Panc1 (cell line): ENCODE data around the gene APOF. TPM values are rescaled to one million over a fixed set of nuclear protein-coding genes. Genes with fewer than 3 reads are reported as not detected.
A peak's percentile ranks its signal among the peaks of the same experiment; 100 is the strongest.

Experiments
- ATAC-seq: fragments of 200-7000 bp; cut with Tn5 transposase; 2 replicates; pipeline ENCODE4 v1.9.1; 2020; ENCODE audit warnings: mild to moderate bottlenecking, moderate library complexity
- BruUV-seq: library from RNA; stranded (reverse); fragments of 400-500 nt; replicated peaks from 2 replicates; lab custom pipeline; 2021; lab: Mats Ljungman, UMichigan
- CTCF ChIA-PET: fragments of 300-600 bp; sonication (Branson Sonifier 250); formaldehyde crosslinking; loops from one replicate; lab custom pipeline; 2022; ENCODE audit warnings: antibody characterized with exemption; lab: Charles Lee
- POLR2A ChIA-PET: fragments of 300-600 bp; sonication (Branson Sonifier 250); formaldehyde crosslinking; loops from one replicate; lab custom pipeline; 2022; ENCODE audit warnings: antibody characterized with exemption; lab: Charles Lee
- DNase-seq: peaks from one replicate; pipeline ENCODE4 v3.0.0-alpha.2; 2010; ENCODE audit warnings: low read depth, low spot score
- H3K27ac ChIP-seq: 2 replicates; pipeline ENCODE4 v1.5.1; 2011; ENCODE audit warnings: mild to moderate bottlenecking, low read length, inconsistent platforms
- H3K27me3 ChIP-seq: fragments of 200-500 bp; sonication (Bioruptor generic); 2 replicates; pipeline ENCODE4 v1.6.0; 2014; ENCODE audit warnings: low read length, inconsistent platforms; ENCODE audit not compliant: control insufficient read depth, insufficient read depth
- H3K36me3 ChIP-seq: fragments of 200-500 bp; sonication (Bioruptor generic); 2 replicates; pipeline ENCODE4 v1.5.1; 2014; ENCODE audit warnings: inconsistent platforms, mild to moderate bottlenecking, low read length, moderate library complexity; ENCODE audit not compliant: control insufficient read depth, insufficient read depth
- H3K4me1 ChIP-seq: 2 replicates; pipeline ENCODE4 v1.5.1; 2011; ENCODE audit warnings: inconsistent platforms, mild to moderate bottlenecking, low read length, moderate library complexity; ENCODE audit not compliant: control insufficient read depth, insufficient read depth
- H3K4me3 ChIP-seq, 2 experiments: 2 replicates each; pipeline ENCODE4 v1.5.1; 2011 to 2012; ENCODE audit warnings: low read depth in 2 of 2, low read length in 2 of 2, mild to moderate bottlenecking in 2 of 2, inconsistent platforms in 1 of 2, moderate library complexity in 1 of 2
- H3K9me3 ChIP-seq: fragments of 200-500 bp; sonication (Bioruptor generic); 2 replicates; pipeline ENCODE4 v1.5.1; 2014; ENCODE audit warnings: low read depth, mild to moderate bottlenecking, inconsistent platforms, low read length, moderate library complexity; ENCODE audit not compliant: control insufficient read depth, insufficient read depth
- CTCF ChIP-seq: fragments of 450-650 bp; IDR thresholded peaks from 2 replicates; pipeline ENCODE4 v1.5.1; 2017; ENCODE audit warnings: mild to moderate bottlenecking
- POLR2AphosphoS5 ChIP-seq: IDR thresholded peaks from 2 replicates; pipeline ENCODE4 v1.6.1; 2012; ENCODE audit warnings: mild to moderate bottlenecking, low read depth, low read length, moderate library complexity
- REST ChIP-seq, 2 experiments: IDR thresholded peaks; 2 replicates each; pipeline ENCODE4 v1.6.1; 2011 to 2012; ENCODE audit warnings: low read depth in 2 of 2, control low read depth in 1 of 2, low read length in 1 of 2, mild to moderate bottlenecking in 1 of 2, moderate library complexity in 1 of 2; ENCODE audit not compliant: insufficient read depth in 1 of 2
- SIN3A ChIP-seq: IDR thresholded peaks from 2 replicates; pipeline ENCODE4 v1.6.1; 2012; ENCODE audit warnings: low read depth, mild to moderate bottlenecking, low read length, moderate library complexity, borderline replicate concordance; ENCODE audit not compliant: insufficient read depth
- TCF7L2 ChIP-seq: IDR thresholded peaks from 2 replicates; pipeline ENCODE4 v1.6.1; 2011; ENCODE audit warnings: mild to moderate bottlenecking, low read depth, low read length, inconsistent platforms
- in situ Hi-C: cut with HindIII; loops from 2 replicates; pipeline ENCODE4 v1.10.0; 2016; ENCODE audit warnings: low sequenced_read_pairs, low pct_unique_long_range_greater_than_20kb
- intact Hi-C: fragments of 100-400 bp; cut with micrococcal nuclease; formaldehyde crosslinking; loops from one replicate; pipeline ENCODE4 v1.10.0; 2022; ENCODE audit not compliant: unreplicated experiment
- total RNA-seq: library from RNA; stranded (reverse); gene quantifications from one replicate; pipeline ENCODE4 v1.2.1, GENCODE V29; 2021; ENCODE audit not compliant: unreplicated experiment

APOF gene
- total RNA-seq, 1 experiment from 2014 or later = 0.10 TPM

- intact Hi-C loops = no loop called here
- Histone ChIP-seq H3K4me1 (no peaks in the 10 kb centered on the region), H3K27ac (no peak overlapping the region), H3K9me3 (no peaks in the 10 kb centered on the region), H3K4me3 (no peak overlapping the region), H3K36me3 (no peaks in the 10 kb centered on the region), H3K27me3 (no peaks in the 10 kb centered on the region)
- no peak for ATAC-seq
- in situ Hi-C loops = no loop called here
- CTCF ChIA-PET = no interaction called here
- no peak for DNase-seq
- POLR2A ChIA-PET = interaction anchor here (0.6 kb wide), 1 partner anchor 30 kb away, joined by 6 read pairs; no protein-coding TSS in a partner anchor
- TF ChIP-seq CTCF (no peak), TCF7L2 (no peak), REST (IDR thresholded peaks at IDR 0.05; ENCODE audit: insufficient read depth in 1 of 2, low read depth in 2 of 2, low read length in 1 of 2) (no peak), SIN3A (no peak), POLR2AphosphoS5 (no peak)
- no TSS peak for BruUV-seq
Measured at GRCh38 chr12:56373515-56373914, 10.9 kb upstream of the APOF start.

- intact Hi-C loops = loop anchor here (10.0 kb wide), 1 partner anchor 98 kb away; the partner anchor contains the start of gene SPRYD4
- in situ Hi-C loops = no loop called here
- Histone ChIP-seq H3K9me3 (no peaks in the 10 kb centered on the region), H3K27ac (no peak overlapping the region), H3K4me1 (no peaks in the 10 kb centered on the region), H3K27me3 (no peaks in the 10 kb centered on the region), H3K36me3 (no peaks in the 10 kb centered on the region), H3K4me3 (no peak overlapping the region)
- POLR2A ChIA-PET = interaction anchor here (0.6 kb wide), 1 partner anchor 1924 kb away, joined by 3 read pairs; no protein-coding TSS in a partner anchor
- no peak for TF ChIP-seq POLR2AphosphoS5
- TF ChIP-seq REST (IDR thresholded peaks at IDR 0.05; ENCODE audit: insufficient read depth in 1 of 2, low read depth in 2 of 2, low read length in 1 of 2) = no peak
- no peak for TF ChIP-seq TCF7L2
- TF ChIP-seq CTCF = no peak
- no peak for TF ChIP-seq SIN3A
- DNase-seq = no peak
- CTCF ChIA-PET = no interaction called here
- ATAC-seq = peak; percentile 55
- no TSS peak for BruUV-seq
Measured at GRCh38 chr12:56366948-56367347, 4.3 kb upstream of the APOF start.
